ENCODE data around the gene RAPGEF4.
"Not testable (repeated sequence)": the region's sequence is repeated elsewhere in the genome, so short reads cannot be mapped to it uniquely, and the experiment has no call there.

The RAPGEF4 gene

GRCh38 chr2:173079141-173079540 is 343.5 kb downstream of the RAPGEF4 start:
- DNase-seq = no peak

- DNase-seq = peak; percentile 71
Observed at GRCh38 chr2:173079973-173080860, 344.6 kb downstream of the RAPGEF4 start.

DNA sequence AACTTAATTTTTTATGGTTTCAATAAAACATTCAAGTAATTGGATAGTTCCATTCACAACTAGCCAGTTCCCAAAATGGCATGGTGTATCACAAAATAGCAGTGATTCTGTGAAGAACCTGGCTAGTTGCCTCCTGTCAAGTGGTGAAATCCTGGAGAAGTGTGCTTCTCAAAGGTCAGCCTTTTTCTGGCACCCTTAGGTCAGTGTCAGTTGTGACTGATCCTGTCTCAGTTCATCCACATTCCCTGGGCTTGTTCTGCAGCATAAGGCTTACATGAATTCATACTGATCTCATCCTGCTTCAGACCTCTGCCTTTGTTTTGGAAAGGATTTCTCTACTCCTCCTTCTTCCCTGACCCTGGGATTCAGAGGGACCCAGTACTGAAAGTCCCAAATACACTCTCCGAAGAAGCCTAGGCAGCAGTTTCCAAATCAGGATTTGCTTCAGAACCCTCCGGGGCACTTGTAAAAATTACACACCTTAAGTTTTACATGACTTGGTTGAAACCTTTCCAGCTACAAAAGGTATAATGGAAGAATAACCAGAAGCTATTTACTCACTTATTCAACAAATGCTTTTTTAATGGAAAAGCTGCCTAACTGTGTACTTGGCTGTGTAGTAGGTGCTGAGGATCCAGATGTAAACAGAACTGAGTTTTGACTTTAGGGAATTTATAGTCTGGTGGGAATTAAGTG is 351.0 kb downstream of the RAPGEF4 start:
- no peak for DNase-seq

- no peak for DNase-seq
Observed at GRCh38 chr2:173087214-173087581, 351.6 kb downstream of the RAPGEF4 start.

GRCh38 chr2:173087793-173088496 is 352.3 kb downstream of the RAPGEF4 start:
- no peak for DNase-seq

GRCh38 chr2:173090276-173090877 is 354.7 kb downstream of the RAPGEF4 start:
- no peak for DNase-seq

DNA sequence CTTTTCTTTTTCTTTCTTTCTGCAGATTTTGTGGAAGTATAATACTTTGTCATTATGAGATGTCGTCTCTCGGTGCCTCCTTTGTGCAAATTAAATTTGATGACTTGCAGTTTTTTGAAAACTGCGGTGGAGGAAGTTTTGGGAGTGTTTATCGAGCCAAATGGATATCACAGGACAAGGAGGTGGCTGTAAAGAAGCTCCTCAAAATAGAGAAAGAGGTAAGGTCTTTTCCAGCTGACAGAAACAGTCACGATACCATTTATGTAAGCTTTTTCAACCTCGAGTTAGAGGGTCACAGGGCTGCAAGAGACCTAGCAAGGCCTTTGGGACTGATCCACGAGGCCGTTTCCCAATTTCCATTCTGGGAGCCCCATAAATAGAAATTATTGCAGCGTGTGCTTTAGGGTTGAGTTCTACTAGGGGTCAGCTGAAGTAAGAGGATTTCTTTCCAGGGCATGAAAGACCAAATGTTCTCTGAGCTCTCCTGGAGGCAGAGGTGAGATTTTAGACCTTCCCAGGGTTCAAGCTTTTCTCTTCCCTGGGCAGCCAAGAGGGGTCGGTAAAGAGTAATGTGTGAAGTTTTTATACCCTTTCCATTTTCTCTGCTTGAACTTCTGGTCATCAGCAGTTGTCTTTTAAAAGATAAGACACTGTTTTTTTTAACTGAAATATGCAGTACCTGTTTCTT is 355.5 kb downstream of the RAPGEF4 start:
- DNase-seq = no peak

DNA sequence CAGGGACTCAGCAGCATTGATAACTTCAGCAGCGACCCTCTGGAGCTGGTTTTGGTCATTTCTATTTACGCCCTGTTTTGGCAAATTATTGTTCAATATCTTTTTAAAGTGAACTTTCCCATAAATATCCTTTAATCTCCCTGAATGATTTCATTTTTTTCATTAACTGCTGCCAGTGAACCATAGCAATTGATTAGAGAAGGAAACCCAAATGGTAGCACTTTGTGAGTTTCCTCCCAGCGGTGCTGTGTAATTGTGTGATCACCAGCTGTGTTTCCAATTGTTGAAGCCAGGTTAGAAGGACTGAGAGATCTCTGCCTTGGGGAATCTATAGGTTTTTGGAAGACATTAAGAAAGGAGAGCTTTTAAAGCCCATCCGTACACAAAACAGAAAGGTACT is 356.3 kb downstream of the RAPGEF4 start:
- no peak for DNase-seq

DNA sequence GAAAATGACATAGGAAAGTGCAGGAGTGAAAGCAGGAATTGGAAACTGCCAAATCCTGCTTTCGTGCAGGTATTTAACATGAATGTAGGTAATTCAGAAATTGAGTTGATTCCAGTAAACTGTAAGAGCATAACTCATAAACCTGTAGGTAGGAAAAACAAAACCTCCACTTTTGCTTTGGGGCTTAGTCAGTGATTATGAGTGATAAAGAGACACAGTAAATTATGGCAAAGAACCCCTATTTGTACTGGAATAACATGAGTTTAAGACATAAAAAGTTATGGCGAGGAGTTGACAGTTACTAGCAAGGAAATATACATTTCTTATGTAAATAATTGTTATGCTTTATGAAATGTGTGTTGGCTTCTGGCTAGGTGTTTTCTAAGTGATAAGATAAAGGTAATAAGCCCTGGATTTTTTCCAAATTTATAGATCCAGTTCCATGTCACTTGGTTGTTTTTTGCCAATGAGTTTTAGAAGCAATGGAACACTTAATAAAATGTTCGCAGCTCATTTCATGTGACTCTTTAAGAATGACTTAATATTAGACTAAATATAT is 357.3 kb downstream of the RAPGEF4 start:
- DNase-seq = no peak

DNA sequence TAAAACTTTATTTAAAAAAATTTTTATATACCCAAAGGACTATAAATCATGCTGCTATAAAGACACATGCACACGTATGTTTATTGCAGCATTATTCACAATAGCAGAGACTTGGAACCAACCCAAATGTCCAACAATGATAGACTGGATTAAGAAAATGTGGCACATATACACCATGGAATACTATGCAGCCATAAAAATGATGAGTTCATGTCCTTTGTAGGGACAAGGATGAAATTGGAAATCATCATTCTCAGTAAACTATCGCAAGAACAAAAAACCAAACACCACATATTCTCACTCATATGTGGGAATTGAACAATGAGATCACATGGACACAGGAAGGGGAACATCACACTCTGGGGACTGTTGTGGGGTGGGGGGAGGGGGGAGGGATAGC is 358.0 kb downstream of the RAPGEF4 start:
- DNase-seq = not testable (repeated sequence)

DNA sequence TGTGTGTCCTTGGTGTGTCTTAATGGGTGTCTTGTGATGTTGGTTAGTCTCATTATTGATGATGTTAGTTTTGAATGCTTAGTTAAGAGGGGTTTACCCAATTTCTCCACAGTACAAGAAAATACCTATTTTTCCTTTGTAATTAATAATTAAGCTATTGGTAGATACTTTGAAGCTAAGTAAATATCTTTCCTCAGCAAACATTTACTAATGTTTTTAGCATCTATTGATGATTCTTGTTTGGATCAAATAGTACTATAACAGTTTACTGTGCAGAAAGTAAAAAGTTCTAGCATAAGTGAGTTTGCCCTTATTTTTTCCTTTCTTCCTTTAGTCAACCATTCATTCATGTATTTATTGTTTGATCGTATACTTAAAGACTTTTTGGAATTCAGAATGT is 359.1 kb downstream of the RAPGEF4 start:
- DNase-seq = no peak

- no peak for DNase-seq
Observed at GRCh38 chr2:173095356-173095755, 359.7 kb downstream of the RAPGEF4 start.

DNA sequence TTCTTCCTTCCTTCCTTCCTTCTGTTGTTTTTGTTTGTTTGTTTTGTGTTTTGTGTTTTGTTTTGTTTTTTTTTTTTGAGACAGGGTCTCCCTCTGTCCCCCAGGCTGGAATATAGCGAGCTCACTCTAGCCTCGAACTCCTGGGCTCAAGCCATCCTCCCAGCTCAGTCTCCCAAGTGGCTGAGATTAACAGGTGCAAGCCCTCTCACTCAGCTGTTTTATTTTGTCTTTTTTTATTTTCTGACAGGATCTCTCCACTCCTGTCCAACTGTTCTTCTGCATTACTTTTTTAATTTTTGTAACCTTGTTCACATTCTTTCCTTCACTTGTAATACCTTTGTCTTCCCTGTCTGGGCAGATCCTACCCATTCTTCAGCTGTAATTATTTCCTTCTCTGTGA is 363.6 kb downstream of the RAPGEF4 start:
- no peak for DNase-seq

- DNase-seq = no peak
Observed at GRCh38 chr2:173099804-173100203, 364.2 kb downstream of the RAPGEF4 start.

- DNase-seq = no peak
Observed at GRCh38 chr2:173101687-173102086, 366.0 kb downstream of the RAPGEF4 start.
